Effector CD4-positive, alpha-beta T cell (primary cell): ENCODE data around the gene MUC20.
"Not testable (repeated sequence)": the region's sequence is repeated elsewhere in the genome, so short reads cannot be mapped to it uniquely, and the experiment has no call there.

Experiments used
- DNase-seq: peaks from one replicate; pipeline ENCODE4 v3.0.0-alpha.2; 2020

MUC20 gene

GRCh38 chr3:195692781-195693427 lies 27.9 kb upstream of the MUC20 start:
- no peak for DNase-seq

GRCh38 chr3:195693428-195694216 lies 27.2 kb upstream of the MUC20 start:
- DNase-seq, result no peak

- not testable (repeated sequence) for DNase-seq
Measured at GRCh38 chr3:195694217-195695076, 26.3 kb upstream of the MUC20 start.

GRCh38 chr3:195696632-195697278 lies 24.0 kb upstream of the MUC20 start:
- no peak for DNase-seq

GRCh38 chr3:195697582-195698324 lies 23.0 kb upstream of the MUC20 start:
- no peak for DNase-seq

GRCh38 chr3:195698325-195698646 lies 22.5 kb upstream of the MUC20 start:
- DNase-seq, result no peak

- no peak for DNase-seq
Measured at GRCh38 chr3:195698647-195699387, 22.0 kb upstream of the MUC20 start.

GRCh38 chr3:195699388-195699771 lies 21.4 kb upstream of the MUC20 start:
- DNase-seq, result no peak

GRCh38 chr3:195699860-195700259 lies 20.9 kb upstream of the MUC20 start:
- DNase-seq, result no peak

GRCh38 chr3:195700319-195700718 lies 20.5 kb upstream of the MUC20 start:
- no peak for DNase-seq

- no peak for DNase-seq
Measured at GRCh38 chr3:195701042-195701915, 19.5 kb upstream of the MUC20 start.

GRCh38 chr3:195703776-195704175 lies 17.0 kb upstream of the MUC20 start:
- DNase-seq, result no peak

GRCh38 chr3:195704433-195704999 lies 16.3 kb upstream of the MUC20 start:
- no peak for DNase-seq

GRCh38 chr3:195705081-195705991 lies 15.4 kb upstream of the MUC20 start:
- DNase-seq, result no peak

GRCh38 chr3:195708061-195708460 lies 12.7 kb upstream of the MUC20 start:
- no peak for DNase-seq

GRCh38 chr3:195708626-195709481 lies 11.9 kb upstream of the MUC20 start:
- no peak for DNase-seq

GRCh38 chr3:195709676-195710085 lies 11.1 kb upstream of the MUC20 start:
- DNase-seq, result no peak
